ENCODE results near the gene TPM3. TPM values are rescaled to one million over a fixed set of nuclear protein-coding genes. Genes with fewer than 3 reads are reported as not detected.
A peak's percentile ranks its signal among the peaks of the same experiment; 100 is the strongest.

The TPM3 gene
- total and polyA plus RNA-seq, 9 of the 15 experiments (the other 6 are each of a cell fraction or from before 2014, with no cell fraction given): 202 to 604 (median 421) TPM

- Histone ChIP-seq H3K27me3 (ENCODE audit: control insufficient read depth in 2 of 2, insufficient read depth in 2 of 2, low read length in 2 of 2) (no peaks in the 10 kb centered on the region), H3K36me3 (ENCODE audit: control insufficient read depth, insufficient read depth, low read length) (peaks cover 75% of the 10 kb centered on the region), H3K9me1 (ENCODE audit: control insufficient read depth, insufficient read depth, low read length) (no peaks in the 10 kb centered on the region), H4K20me1 (replicated peaks; ENCODE audit: control insufficient read depth, insufficient read depth, low read length) (no peaks in the 10 kb centered on the region), H3K9ac (ENCODE audit: insufficient read depth in 1 of 2, low read depth in 2 of 2, low read length in 2 of 2) (peak overlapping the region; percentile 57 to 67; a peak in 3 of 4 replicates), H3K4me2 (ENCODE audit: insufficient read depth, low read length) (peak overlapping the region; percentile 68), H3K79me2 (ENCODE audit: control insufficient read depth, insufficient read depth, low read length) (peaks cover 23% of the 10 kb centered on the region), H3K4me1 (replicated peaks in 1 of 2; ENCODE audit: control insufficient read depth in 2 of 2, insufficient read depth in 2 of 2, low read length in 2 of 2) (peaks cover 20 to 44% of the 10 kb centered on the region in 2 experiments), H3K4me3 (no peak overlapping the region), H3K9me3 (replicated peaks; ENCODE audit: control insufficient read depth, insufficient read depth, low read depth, low read length) (peaks cover 25% of the 10 kb centered on the region), H2AFZ (ENCODE audit: low read depth, low read length) (peak overlapping the region; percentile 36), H3K27ac (ENCODE audit: extremely low read depth, low read depth, low read length) (peak overlapping the region; percentile 91)
- BruUV-seq (replicated peaks): no TSS peak
- in situ Hi-C loops (cut with MboI) (no loop called here), intact Hi-C loops (cut with micrococcal nuclease) (loop anchor here (2.0 kb wide), 1 partner anchor 25 kb away; no protein-coding TSS in a partner anchor)
- ATAC-seq (peak; percentile 95), DNase-seq (ENCODE audit: extremely low read depth in 1 of 4, low spot score in 3 of 4) (peak; percentile 61 to 95 (median 76)), FAIRE-seq (peak; percentile 99)
- ChIA-PET POLR2A (interaction anchor here (0.5 to 3.1 kb wide), 13 partner anchors 8 to 751 kb away, joined by 3 to 26 read pairs (median 5); partner anchors contain the start of gene RPS27), CTCF (ENCODE audit: low intra/inter-chr PET ratio) (no interaction called here)
- 1% methylated on average over 6 of the region's 7 CpGs for WGBS (ENCODE audit: insufficient coverage, low coverage, missing lambda C conversion rate)
- no peak for TF ChIP-seq PATZ1 (CRISPR knock-in tag; IDR thresholded peaks at IDR 0.05; ENCODE audit: borderline replicate concordance)
- peak; percentile 78 for TF ChIP-seq ESRRA (IDR thresholded peaks at IDR 0.05; ENCODE audit: borderline replicate concordance, low read depth)
- no peak for TF ChIP-seq MECOM (CRISPR knock-in tag; IDR thresholded peaks at IDR 0.05)
- TF ChIP-seq, protein P1, sequence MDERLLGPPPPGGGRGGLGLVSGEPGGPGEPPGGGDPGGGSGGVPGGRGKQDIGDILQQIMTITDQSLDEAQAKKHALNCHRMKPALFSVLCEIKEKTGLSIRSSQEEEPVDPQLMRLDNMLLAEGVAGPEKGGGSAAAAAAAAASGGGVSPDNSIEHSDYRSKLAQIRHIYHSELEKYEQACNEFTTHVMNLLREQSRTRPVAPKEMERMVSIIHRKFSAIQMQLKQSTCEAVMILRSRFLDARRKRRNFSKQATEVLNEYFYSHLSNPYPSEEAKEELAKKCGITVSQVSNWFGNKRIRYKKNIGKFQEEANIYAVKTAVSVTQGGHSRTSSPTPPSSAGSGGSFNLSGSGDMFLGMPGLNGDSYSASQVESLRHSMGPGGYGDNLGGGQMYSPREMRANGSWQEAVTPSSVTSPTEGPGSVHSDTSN (CRISPR knock-in tag; IDR thresholded peaks at IDR 0.05; ENCODE audit: low read depth): no peak
- TF ChIP-seq, protein P1 (tag; conservative IDR thresholded peaks at IDR 0.05; ENCODE audit: low read depth): 0 out of 2 replicates have a peak, but pooled peaks have one; percentile 28
- no peak for TF ChIP-seq ZNF184 (CRISPR knock-in tag; IDR thresholded peaks at IDR 0.05)
- TF ChIP-seq KDM4B (IDR thresholded peaks at IDR 0.05; ENCODE audit: borderline replicate concordance in 2 of 2, low read depth in 1 of 2): no peak
- peak; percentile 86 for TF ChIP-seq NCOR1 (IDR thresholded peaks at IDR 0.05)
- peak in 1 of 2 experiments; percentile 73; a peak in 1 of 4 replicates for TF ChIP-seq MCM7 (IDR thresholded peaks at IDR 0.05)
- peak; percentile 38 for TF ChIP-seq ASH1L (IDR thresholded peaks at IDR 0.05; ENCODE audit: borderline replicate concordance, low read depth, partially characterized antibody)
- no peak for TF ChIP-seq ZBTB43 (CRISPR knock-in tag; IDR thresholded peaks at IDR 0.05)
- no peak for TF ChIP-seq ID3 (CRISPR knock-in tag; IDR thresholded peaks at IDR 0.05)
- TF ChIP-seq ID3 (tag; IDR thresholded peaks at IDR 0.05): peak; percentile 99
Measured at GRCh38 chr1:154157520-154158306, 34.2 kb downstream of the TPM3 start.

Data from K562 (cell line).